WI38 (cell line): ENCODE results near the gene DPH6.

ENCODE experiments used
- H3K4me3 ChIP-seq: 2 replicates; pipeline ENCODE4 v1.5.1; 2011; ENCODE audit warnings: low read depth, mild to moderate bottlenecking, control low read depth, low read length
- CTCF ChIP-seq: IDR thresholded peaks from 2 replicates; pipeline ENCODE4 v1.5.1; 2012; ENCODE audit warnings: low read depth, mild to moderate bottlenecking, control low read depth, low read length

Gene DPH6

GRCh38 chr15:35490511-35490910, 55.5 kb downstream of the DPH6 start:
- no peak for TF ChIP-seq CTCF

GRCh38 chr15:35487417-35487816, 58.5 kb downstream of the DPH6 start:
- H3K4me3 ChIP-seq: no peak overlapping the region
- TF ChIP-seq CTCF: no peak

More at GRCh38 chr15:35490511-35490910, 55.5 kb downstream of the DPH6 start:
- H3K4me3 ChIP-seq: no peak overlapping the region

- no peak for TF ChIP-seq CTCF
- H3K4me3 ChIP-seq: no peak overlapping the region
Observed at GRCh38 chr15:35486296-35486695, 59.7 kb downstream of the DPH6 start.

GRCh38 chr15:35485411-35485810, 60.6 kb downstream of the DPH6 start:
- no peak overlapping the region for H3K4me3 ChIP-seq
- no peak for TF ChIP-seq CTCF

- no peak overlapping the region for H3K4me3 ChIP-seq
- TF ChIP-seq CTCF: no peak
Observed at GRCh38 chr15:35484231-35484945, 61.6 kb downstream of the DPH6 start.

GRCh38 chr15:35481992-35482391, 64.0 kb downstream of the DPH6 start:
- TF ChIP-seq CTCF: no peak

GRCh38 chr15:35481064-35481463, 64.9 kb downstream of the DPH6 start:
- no peak for TF ChIP-seq CTCF
- H3K4me3 ChIP-seq: no peak overlapping the region

More at GRCh38 chr15:35481992-35482391, 64.0 kb downstream of the DPH6 start:
- no peak overlapping the region for H3K4me3 ChIP-seq
